ENCODE results near the gene MAN1C1. TPM values are rescaled to one million over a fixed set of nuclear protein-coding genes. Genes with fewer than 3 reads are reported as not detected.

MAN1C1 gene
- total RNA-seq, 1 experiment from 2014 or later = 1.5 TPM

DNA sequence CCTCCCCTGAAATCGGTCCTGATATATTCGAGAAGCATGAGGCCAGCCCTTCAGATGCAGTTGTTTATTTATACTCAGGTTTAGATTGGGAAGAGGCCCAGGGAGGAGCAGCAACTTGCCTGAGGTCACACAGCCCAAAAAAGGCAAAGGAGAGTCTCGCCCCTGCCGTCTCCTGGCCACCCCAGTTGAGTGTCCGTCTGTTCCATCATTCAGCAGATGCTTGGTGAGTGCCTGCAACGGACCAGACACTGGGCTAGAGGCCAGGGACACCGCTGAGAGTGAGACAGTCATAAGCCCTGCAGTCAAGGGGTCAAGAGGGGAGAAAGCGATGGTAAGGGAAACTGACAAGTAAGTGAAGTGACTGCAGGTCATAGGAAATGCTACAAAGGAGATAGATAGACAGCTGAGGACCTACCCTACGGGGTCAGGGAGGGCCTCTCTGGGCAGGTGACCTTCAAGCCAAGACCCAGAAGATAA, 168.0 kb downstream of the MAN1C1 start:
- intact Hi-C loops (cut with micrococcal nuclease; ENCODE audit: unreplicated experiment) = no loop called here
- in situ Hi-C loops (cut with HindIII; ENCODE audit: low pct_unique_long_range_greater_than_20kb, low sequenced_read_pairs) = no loop called here
- BruUV-seq (replicated peaks) = no TSS peak
- no peaks in the 10 kb centered on the region for H3K4me1 ChIP-seq (ENCODE audit: control insufficient read depth, insufficient read depth, low read length)
- ChIA-PET CTCF (no interaction called here), POLR2A (no interaction called here)
- TF ChIP-seq SIN3A (IDR thresholded peaks at IDR 0.05; ENCODE audit: borderline replicate concordance, insufficient read depth, low read depth, low read length) = no peak
- TF ChIP-seq REST (IDR thresholded peaks at IDR 0.05; ENCODE audit: insufficient read depth in 1 of 2, low read depth in 2 of 2, low read length in 1 of 2) = no peak
- TF ChIP-seq TCF7L2 (IDR thresholded peaks at IDR 0.05; ENCODE audit: low read depth, low read length) = no peak
- no peak for TF ChIP-seq CTCF (IDR thresholded peaks at IDR 0.05)
- TF ChIP-seq POLR2AphosphoS5 (IDR thresholded peaks at IDR 0.05; ENCODE audit: low read depth, low read length) = no peak
- no peaks in the 10 kb centered on the region for H3K27me3 ChIP-seq (ENCODE audit: control insufficient read depth, insufficient read depth, low read length)
- no peak overlapping the region for H3K4me3 ChIP-seq (ENCODE audit: low read depth in 2 of 2, low read length in 2 of 2)
- H3K9me3 ChIP-seq (ENCODE audit: control insufficient read depth, insufficient read depth, low read depth, low read length) = no peaks in the 10 kb centered on the region
- ATAC-seq (no peak), DNase-seq (ENCODE audit: low read depth, low spot score) (no peak)
- H3K36me3 ChIP-seq (ENCODE audit: control insufficient read depth, insufficient read depth, low read length) = no peaks in the 10 kb centered on the region
- H3K27ac ChIP-seq (ENCODE audit: low read length) = no peak overlapping the region

DNA sequence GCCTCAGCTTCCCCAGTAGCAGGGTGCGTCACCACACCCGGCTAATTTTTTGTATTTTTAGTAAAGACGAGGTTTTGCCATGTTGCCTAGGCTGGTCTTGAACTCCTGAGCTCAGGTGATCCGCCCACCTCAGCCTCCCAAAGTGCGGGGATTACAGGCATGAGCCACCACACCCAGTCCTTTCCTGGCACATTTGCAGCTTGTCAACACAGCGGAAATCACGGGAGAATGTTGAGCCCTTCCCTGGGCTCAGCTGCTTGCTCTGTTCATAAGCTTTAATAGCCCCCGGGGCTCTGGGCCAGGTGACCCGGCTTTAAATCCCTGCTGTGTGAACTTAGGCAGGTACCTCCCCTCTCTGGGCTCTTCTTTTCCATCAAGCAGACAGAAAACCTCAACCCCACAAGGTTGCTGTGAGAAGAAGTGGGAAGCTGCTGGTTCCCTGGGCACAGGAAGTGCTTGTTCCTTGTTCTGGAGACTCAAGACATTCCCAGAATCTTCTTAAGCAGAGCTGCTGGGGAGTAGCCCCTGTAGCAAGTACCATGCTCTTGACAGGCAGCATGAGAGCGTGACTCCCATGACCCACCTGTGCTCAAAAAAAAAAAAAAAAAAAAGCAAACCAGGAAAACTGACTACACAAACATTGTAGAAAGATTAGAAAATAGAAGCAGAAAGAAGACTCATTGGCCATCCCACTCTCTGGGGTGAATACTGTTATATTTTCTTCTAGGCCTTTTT, 168.9 kb downstream of the MAN1C1 start:
- BruUV-seq (replicated peaks) = no TSS peak
- no peak for ATAC-seq
- no peak overlapping the region for H3K27ac ChIP-seq (ENCODE audit: low read length)
- DNase-seq (ENCODE audit: low read depth, low spot score) = no peak
- ChIA-PET CTCF (no interaction called here), POLR2A (no interaction called here)
- no peaks in the 10 kb centered on the region for H3K36me3 ChIP-seq (ENCODE audit: control insufficient read depth, insufficient read depth, low read length)
- no peak for TF ChIP-seq POLR2AphosphoS5 (IDR thresholded peaks at IDR 0.05; ENCODE audit: low read depth, low read length)
- TF ChIP-seq TCF7L2 (IDR thresholded peaks at IDR 0.05; ENCODE audit: low read depth, low read length) = no peak
- TF ChIP-seq REST (IDR thresholded peaks at IDR 0.05; ENCODE audit: insufficient read depth in 1 of 2, low read depth in 2 of 2, low read length in 1 of 2) = no peak
- TF ChIP-seq SIN3A (IDR thresholded peaks at IDR 0.05; ENCODE audit: borderline replicate concordance, insufficient read depth, low read depth, low read length) = no peak
- no peak for TF ChIP-seq CTCF (IDR thresholded peaks at IDR 0.05)
- intact Hi-C loops (cut with micrococcal nuclease; ENCODE audit: unreplicated experiment) (no loop called here), in situ Hi-C loops (cut with HindIII; ENCODE audit: low pct_unique_long_range_greater_than_20kb, low sequenced_read_pairs) (no loop called here)
- no peaks in the 10 kb centered on the region for H3K27me3 ChIP-seq (ENCODE audit: control insufficient read depth, insufficient read depth, low read length)
- no peaks in the 10 kb centered on the region for H3K9me3 ChIP-seq (ENCODE audit: control insufficient read depth, insufficient read depth, low read depth, low read length)
- no peak overlapping the region for H3K4me3 ChIP-seq (ENCODE audit: low read depth in 2 of 2, low read length in 2 of 2)
- H3K4me1 ChIP-seq (ENCODE audit: control insufficient read depth, insufficient read depth, low read length) = no peaks in the 10 kb centered on the region
